ENCODE measurements around the gene GHRL.

DNA sequence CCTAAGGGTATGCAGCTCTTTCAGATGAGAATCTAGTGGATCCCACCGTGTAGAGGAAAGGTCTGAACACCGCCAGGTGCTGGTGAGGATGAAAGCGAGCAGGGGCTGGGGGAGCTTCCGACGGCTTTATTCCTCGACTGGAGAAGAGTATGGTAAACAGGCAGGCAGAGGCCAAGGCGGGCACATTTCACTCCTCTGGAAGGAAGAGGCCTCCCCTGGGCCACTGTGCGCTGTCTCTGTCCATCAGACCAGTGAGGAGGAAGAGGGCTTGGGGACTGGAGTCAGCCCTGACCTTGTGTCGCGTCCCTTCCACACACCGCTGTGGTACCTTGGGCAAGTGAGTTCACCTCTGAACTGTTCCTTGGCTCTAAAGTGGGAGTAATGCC lies 4.2 kb downstream of the GHRL start:
- TF ChIP-seq, protein P1, sequence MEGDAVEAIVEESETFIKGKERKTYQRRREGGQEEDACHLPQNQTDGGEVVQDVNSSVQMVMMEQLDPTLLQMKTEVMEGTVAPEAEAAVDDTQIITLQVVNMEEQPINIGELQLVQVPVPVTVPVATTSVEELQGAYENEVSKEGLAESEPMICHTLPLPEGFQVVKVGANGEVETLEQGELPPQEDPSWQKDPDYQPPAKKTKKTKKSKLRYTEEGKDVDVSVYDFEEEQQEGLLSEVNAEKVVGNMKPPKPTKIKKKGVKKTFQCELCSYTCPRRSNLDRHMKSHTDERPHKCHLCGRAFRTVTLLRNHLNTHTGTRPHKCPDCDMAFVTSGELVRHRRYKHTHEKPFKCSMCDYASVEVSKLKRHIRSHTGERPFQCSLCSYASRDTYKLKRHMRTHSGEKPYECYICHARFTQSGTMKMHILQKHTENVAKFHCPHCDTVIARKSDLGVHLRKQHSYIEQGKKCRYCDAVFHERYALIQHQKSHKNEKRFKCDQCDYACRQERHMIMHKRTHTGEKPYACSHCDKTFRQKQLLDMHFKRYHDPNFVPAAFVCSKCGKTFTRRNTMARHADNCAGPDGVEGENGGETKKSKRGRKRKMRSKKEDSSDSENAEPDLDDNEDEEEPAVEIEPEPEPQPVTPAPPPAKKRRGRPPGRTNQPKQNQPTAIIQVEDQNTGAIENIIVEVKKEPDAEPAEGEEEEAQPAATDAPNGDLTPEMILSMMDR (IDR thresholded peaks at IDR 0.05; ENCODE audit: low read depth, low read length, poor library complexity, severe bottlenecking): no peak
- TF ChIP-seq EZH2phosphoT487 (IDR thresholded peaks at IDR 0.05; ENCODE audit: borderline replicate concordance, low read length): no peak
